SH-SY5Y (cell line): Measurements from ENCODE around the gene FAM174C.

ENCODE experiments used
- GATA2 ChIP-seq: IDR thresholded peaks from 2 replicates; pipeline ENCODE4 v1.6.1; 2011; ENCODE audit warnings: mild to moderate bottlenecking, low read depth, low read length
- GATA3 ChIP-seq: IDR thresholded peaks from 2 replicates; pipeline ENCODE4 v1.6.1; 2011; ENCODE audit warnings: low read depth, mild to moderate bottlenecking, low read length, moderate library complexity

FAM174C gene

DNA sequence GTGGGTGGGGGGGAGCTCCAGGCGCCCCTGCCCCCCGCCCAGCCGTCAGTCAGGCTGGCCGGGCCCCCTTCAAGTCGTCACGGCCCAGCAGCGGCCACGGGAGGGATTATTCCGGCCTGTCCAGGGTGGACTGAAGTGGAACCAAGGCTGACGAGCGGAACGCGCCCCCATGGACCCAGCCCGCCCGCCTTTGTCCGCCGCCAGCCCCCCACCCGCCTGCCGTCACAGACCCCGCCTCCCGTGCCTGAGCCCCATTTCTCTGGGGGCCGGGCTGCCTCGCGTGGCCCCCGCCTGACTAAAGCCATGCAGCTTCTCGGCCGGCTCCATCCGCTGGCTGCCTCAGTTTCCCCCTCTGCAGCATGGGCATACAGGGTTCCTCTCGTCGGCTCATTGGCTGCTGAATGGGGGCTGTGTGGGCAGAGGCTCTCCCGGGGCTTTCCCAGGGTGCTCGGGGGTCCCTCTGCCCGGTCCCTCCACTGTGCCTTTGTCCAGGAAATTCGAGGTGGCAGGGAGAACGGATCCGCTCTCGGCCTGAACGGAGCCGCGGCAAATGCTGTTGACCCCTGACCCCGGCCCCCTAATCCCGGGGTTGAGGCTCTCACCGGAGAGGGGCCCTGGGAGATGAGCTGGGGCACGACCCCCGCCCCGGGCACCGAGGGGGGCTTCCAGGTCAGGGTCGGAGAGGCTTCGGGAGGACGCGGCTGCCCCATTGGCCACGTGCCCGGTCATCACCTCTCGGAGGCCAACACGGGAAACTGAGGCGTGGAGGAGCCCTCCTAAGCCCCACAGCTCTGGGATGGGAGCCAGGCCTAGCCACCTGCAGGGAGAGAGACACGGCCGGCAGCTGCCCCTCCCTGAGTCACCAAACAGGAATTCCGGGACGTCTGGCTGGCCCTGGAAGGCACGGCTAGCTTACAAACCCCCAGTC is 37.7 kb downstream of the FAM174C start:
- TF ChIP-seq GATA3 (no peak), GATA2 (no peak)

DNA sequence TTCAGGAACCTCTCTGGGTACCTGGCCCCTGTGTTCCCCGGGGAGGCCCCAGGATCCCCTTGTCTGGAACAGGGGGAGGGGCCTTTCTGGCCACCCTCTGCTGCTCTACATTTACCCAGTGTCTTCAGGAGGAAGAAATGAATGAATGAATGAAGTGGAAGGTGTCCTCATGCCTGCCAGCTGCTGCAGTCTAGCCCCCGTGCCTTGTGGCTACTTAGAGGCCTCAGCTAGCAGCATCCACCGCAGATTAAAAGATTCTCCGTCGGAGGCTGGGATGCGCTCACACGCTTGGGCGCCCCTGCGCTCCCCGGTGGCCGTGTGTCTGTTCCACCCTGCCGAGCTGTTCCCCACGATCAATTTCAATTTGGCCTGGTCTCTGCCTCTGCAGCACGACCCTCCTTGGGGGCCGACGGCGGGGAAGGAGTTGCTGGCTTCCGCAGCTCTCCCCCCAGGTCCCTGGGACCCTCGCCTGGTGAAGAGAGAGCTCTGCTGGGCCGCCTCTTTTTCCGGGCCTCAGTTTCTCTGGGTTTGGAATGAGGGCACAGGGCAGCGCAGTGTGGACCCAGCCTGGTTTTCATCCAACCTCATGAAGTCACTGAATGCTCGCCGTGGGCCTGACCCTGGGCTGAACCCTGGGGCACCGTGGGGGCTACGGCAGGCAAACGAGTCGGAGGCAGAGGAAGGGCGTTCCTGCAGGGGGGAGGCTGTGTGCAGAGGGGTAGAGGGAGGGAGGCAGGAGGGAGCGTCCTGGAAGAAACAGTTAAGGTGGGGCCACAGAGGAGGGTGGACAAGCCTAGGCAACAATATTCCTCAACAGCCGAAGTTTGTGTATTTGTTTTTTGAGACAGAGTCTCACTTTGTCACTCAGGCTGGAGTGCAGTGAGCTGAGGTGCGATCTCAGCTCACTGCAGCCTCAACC is 38.6 kb downstream of the FAM174C start:
- TF ChIP-seq GATA2 (no peak), GATA3 (no peak)

DNA sequence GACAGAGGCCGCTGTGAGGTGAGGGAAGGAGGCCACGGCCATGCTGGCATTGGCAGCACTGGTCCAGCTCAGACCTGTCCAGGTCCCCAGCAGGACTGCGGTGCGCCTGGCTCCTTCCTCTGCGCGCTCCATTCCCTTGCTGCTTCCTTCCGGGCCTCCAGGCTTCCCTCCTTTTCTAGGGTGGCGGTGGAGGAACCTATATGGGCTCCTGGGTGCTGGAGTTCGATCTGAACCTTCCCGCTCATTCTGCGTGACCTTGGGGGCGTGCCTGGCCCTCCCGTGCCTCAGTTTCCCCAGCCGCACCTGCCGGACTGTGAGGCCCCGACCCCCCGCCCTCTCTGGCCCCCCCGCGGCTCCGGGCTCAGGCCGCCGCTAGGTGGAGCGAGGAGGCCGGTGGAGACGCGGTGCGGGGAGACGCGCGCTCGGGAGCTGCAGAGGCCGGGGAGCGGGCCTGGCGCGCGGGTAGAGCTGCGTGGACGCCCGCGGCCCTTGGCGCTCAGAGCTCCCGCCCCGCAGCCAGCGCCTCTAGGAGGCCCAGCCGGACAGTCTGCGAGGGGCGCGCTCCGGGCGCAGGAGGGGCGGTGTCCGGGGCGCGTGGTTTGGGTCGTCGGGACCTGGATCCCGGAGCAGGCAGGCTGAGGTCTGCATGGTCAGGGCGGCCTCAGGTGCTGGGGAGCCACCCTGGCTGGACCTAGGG is 40.3 kb downstream of the FAM174C start:
- TF ChIP-seq GATA2: no peak
- no peak for TF ChIP-seq GATA3

DNA sequence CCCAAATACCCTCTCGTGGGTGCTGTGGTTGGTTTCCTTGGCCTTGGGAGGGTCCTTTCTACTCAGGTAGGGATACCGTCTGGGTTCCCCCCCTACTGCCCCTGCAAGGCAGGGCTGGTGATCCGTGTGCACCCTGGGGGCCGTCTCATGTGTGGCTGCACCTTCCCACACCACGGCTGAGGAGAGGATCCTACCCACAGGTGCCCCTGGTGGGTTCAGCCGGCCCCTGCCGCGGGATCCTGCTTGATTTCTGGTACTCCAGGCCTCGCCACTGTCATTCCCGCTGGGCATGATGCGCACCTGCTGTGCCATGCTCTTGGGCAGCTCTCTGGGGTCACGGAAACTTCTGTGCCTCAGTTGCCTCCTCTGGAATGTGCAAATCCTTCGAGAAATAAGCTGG is 41.1 kb downstream of the FAM174C start:
- TF ChIP-seq GATA3 (no peak), GATA2 (no peak)

DNA sequence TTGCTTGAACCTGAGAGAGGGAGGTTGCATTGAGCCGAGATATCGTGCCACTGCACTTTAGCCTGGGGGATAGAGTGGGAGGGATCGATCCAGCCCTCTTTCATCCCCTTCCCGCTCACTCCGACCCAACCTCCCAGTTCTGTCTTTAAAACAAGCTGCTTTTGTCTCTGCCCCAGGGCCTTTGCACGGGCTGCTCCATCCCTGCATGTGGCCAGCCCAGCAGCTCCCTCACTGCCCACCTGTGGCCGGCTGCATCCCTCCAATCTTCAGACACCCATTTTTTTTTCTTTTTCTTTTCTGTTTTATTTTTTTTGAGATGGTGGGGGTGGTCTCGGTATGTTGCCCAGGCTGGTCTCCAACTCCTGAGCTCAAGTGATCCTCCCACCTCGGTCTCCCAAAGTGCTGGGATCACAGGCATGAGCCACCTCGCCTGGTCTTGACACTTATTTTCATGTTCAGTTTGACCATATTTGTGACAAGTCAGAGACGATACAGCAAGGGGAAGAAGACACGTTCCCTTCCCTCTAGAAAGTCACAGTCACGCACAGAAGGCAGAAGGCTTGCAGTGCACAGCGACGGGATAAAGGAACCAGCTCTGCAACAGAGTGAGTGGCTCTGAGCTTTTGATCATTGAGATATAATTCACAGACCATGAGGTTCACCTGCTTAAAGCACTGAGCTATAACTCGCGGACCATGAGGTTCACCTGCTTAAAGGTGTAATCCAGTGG is 42.1 kb downstream of the FAM174C start:
- TF ChIP-seq GATA2: no peak
- no peak for TF ChIP-seq GATA3

DNA sequence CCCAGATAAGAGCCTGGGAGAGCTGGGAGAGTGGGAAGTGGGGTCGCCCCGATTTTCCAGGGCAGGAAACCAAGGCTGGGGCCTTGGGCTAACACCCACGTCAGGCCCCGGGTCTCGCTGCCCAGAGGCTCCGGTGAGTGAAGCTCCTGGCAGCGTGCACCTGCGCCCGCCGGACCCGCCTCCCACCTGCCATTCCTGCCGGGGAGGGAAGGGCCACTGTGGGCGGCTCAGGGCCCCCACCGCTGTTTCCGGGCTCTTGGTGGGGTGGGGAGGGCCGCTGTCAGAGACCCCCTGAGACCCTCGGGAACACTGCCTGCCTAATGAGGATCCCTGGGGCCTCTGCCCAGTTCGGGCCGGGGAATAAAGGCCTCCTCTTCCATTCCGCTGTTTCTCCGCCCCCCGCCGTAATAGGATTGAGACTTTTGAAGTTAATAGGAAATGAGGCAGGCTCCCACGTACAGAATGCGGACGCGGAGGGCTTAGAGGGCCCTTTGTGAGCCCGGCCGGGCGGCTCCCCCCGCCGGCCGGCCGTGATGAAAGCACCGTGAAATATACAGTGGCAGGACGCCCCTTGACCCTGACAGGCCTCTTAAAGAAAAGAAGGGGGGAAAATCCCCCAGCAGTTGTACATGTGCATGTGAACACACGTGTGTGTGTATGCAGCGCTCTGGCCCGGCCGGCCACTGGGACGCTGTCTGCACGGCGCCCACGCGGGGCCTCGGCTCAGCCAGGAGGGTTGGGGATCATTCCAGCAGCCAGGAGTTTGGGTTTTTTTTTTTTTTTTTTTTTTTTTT is 43.5 kb downstream of the FAM174C start:
- no peak for TF ChIP-seq GATA2
- no peak for TF ChIP-seq GATA3

DNA sequence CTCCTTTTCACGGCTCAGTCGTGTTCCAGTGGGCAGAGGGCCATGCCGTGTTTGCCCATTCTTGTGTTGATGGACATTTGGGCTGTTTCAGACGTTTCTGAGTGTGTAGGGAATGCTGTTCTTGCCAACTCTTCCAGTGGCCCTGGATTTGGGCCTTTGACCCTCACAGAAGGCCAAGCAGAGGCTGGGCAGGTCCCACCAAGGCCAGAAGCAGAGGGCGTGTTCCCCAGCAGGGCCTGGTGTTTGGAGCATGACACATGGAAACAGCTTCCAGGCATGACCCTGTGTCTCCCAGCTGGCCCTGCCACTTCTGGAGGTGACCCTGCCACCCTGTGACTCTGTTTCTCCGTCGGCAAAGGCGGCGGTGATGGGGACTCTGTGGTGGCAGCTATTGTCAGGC is 46.2 kb downstream of the FAM174C start:
- TF ChIP-seq GATA2: no peak
- TF ChIP-seq GATA3: no peak

DNA sequence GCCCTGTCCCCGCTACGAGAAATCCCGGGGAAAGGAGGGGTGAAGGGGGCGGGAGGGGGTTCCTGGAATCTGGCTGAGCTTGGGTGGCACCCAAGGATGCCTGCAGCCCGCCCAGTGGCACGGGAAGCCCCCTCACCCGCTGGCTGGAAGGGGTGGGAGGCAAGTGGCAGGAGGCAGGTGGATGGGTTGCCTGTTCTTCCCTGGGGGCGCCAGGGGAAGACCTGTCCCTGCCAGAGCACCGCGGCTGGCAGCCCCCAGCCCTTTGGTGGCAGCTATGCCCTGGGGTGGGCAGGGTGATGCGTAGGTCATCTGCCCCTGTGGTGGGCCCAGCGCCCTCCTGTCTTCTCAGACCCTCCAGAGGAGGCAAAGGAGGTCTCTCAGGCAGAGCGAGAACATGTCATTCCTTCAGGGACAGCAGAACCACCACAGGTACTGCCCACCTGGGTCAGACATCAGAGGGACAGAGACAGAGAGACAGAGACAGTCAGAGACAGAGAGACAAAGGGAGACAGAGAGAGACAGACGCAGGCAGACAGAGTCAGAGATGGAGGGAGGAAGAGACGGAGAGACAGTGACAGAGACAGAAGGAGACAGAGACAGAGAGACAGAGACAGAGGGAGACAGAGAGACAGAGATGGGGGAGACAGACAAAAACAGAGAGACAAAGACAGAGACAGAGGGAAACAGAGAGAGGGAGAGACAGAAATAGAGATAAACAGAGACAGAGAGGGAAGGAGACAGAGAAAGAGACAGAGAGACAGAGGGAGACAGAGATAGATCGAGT is 47.1 kb downstream of the FAM174C start:
- no peak for TF ChIP-seq GATA3
- TF ChIP-seq GATA2: no peak

DNA sequence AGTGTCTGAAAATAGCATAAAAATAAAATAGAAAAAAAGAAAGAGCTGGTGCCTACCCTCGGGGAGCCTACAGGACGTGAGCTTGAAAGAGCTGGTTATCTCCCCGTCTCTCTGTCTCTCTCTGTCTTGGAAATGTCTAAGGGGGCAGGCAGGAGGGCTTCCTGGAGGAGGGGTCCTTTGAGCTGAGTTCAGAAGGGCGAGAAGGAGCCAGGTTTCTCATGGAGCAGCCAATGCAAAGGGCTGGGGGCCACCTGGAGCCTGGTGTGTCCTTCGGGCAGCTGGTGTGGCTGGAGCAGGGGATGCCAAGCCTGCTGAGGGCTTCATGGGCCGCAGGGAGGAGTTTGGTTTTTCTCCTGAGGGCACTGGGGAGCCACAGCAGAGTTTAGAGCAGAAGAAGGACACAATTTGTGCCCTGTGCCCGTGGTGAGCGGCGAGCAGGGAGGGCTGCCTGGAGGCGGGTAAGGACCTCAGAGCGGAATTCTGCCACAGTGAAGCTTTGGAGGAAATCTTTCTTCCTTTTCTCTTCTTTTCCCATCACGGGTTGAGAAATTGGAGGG is 49.0 kb downstream of the FAM174C start:
- TF ChIP-seq GATA2 (no peak), GATA3 (no peak)

DNA sequence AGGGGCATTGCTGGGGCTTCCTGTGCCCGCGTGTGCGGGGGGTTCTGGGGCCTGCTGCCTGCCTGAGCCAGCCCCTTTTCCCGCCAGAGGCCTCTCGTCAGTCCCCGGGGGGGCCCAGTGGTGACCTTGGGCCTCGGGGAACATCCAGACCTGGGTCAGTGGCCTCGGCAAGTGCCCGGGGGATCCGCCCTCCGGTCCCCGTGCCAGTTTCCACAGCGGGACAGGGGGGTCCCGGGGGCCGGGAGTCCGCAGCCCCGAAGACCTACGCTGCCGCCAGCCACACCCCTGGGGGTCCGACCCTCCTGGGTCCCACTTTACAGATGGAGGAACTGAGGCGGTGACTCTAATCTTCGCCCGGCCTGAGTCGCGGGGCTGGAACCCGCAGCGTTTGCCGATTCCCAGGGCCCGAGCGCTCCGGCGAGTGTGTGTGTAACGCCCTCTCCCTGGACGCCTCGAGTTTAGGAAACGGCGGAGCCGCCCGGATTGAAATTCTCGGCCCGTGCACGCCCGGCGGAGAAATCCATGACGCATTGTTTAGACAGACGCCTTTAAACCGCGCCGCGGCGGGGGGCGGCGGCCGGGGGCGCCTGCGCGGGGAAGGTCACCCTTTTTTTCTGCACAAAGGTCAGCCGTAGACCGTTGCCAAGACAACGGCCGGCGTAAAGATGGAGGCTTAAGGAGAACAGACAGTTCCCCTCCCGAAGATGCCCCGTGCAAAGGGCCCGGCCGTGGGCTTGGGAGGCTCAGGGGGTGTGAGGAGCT is 49.7 kb downstream of the FAM174C start:
- TF ChIP-seq GATA2 (no peak), GATA3 (no peak)

DNA sequence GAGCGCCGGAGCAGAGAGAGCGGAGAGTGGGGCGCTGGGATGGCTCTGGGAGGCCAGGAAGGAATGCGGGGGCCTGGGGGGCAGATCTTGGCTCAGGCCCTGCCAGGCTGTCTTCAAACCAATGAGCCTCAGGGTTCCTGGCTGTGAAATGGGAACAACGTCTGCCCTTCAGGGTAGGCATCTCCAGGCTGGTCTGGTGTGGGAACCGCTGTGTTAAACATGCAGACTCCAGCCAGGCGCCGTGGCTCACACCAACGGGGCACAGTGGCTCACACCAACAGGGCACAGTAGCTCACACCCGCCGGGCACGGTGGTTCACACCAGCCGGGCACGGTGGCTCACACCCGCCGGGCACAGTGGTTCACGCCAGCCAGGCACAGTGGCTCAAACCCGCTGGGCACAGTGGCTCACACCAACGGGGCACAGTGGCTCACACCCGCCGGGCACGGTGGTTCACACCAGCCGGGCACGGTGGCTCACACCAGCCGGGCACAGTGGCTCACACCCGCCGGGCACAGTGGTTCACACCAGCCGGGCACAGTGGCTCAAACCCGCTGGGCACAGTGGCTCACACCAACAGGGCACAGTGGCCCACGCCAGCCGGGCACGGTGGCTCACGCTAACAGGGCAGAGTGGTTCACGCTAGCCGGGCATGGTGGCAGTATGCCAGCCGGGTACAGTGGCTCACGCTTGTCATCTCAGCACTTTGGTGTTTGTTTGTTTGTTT is 50.4 kb downstream of the FAM174C start:
- TF ChIP-seq GATA2 (no peak), GATA3 (no peak)
